IgD-negative memory B cell (primary cell): ENCODE data around the gene MT1H. TPM values are rescaled to one million over a fixed set of nuclear protein-coding genes. Genes with fewer than 3 reads are reported as not detected.
A peak's percentile ranks its signal among the peaks of the same experiment; 100 is the strongest.
"Not testable (repeated sequence)": the region's sequence is repeated elsewhere in the genome, so short reads cannot be mapped to it uniquely, and the experiment has no call there.

ENCODE experiments used
- H3K27ac Mint-ChIP-seq, 3 donors: one replicate each; pipeline ENCODE4 v1.8.0; 2020 to 2022; ENCODE audit warnings: mild to moderate bottlenecking in 3 of 3, mixed read lengths in 3 of 3, moderate library complexity in 1 of 3
- H3K27me3 Mint-ChIP-seq: one replicate; pipeline ENCODE4 v1.8.0; 2021; ENCODE audit warnings: mixed read lengths
- H3K36me3 Mint-ChIP-seq: one replicate; pipeline ENCODE4 v1.8.0; 2020; ENCODE audit warnings: mild to moderate bottlenecking, mixed read lengths
- H3K4me1 Mint-ChIP-seq, 3 donors: one replicate each; pipeline ENCODE4 v1.8.0; 2020 to 2022; ENCODE audit warnings: mixed read lengths in 3 of 3, mild to moderate bottlenecking in 1 of 3
- H3K4me3 Mint-ChIP-seq, 4 donors: one replicate each; pipeline ENCODE4 v1.8.0; 2020 to 2022; ENCODE audit warnings: mild to moderate bottlenecking in 4 of 4, mixed read lengths in 4 of 4, moderate library complexity in 3 of 4
- H3K9me3 Mint-ChIP-seq, 3 donors: one replicate each; pipeline ENCODE4 v1.8.0; 2020 to 2021; ENCODE audit warnings: mixed read lengths in 3 of 3, mild to moderate bottlenecking in 1 of 3
- polyA plus RNA-seq: library from polyadenylated mRNA; unstranded; fragments of 300-500 nt; fragmentation: Illumina TruSeq; gene quantifications from one replicate; pipeline ENCODE4 v1.2.3, GENCODE V29; 2021

MT1H gene
- polyA plus RNA-seq, 1 donor from 2014 or later, result not detected

DNA sequence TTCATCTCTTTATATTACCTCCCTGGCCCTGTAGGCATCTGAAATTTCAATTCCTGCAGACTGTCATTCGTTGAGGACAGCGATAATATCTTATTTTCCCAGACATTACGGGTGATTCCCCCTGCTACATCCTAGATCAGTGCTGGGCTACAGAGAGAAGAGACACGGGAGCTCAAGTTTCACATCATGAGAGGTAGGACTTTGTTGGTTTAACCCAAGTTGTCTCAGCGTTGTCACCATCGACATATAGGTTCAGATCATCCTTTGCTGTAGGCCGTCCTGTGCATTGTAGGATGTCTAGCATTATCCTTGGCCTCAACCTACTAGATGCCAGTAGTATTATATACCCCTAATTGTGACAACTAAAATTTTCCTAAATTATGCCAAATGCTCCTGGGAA is 31.9 kb downstream of the MT1H start:
- no peaks in the 10 kb centered on the region for H3K27me3 Mint-ChIP-seq
- no peak overlapping the region for H3K27ac Mint-ChIP-seq
- H3K4me1 Mint-ChIP-seq, result peaks cover 0 to 5% (median 4%) of the 10 kb centered on the region in 3 donors
- peak overlapping the region in 1 of 4 donors; percentile 44 for H3K4me3 Mint-ChIP-seq
- H3K9me3 Mint-ChIP-seq, result peaks cover 0 to 3% (median 2%) of the 10 kb centered on the region in 3 donors
- no peaks in the 10 kb centered on the region for H3K36me3 Mint-ChIP-seq

- H3K4me1 Mint-ChIP-seq, result peaks cover 0 to 5% (median 4%) of the 10 kb centered on the region in 3 donors
- no peak overlapping the region for H3K27ac Mint-ChIP-seq
- H3K4me3 Mint-ChIP-seq, result no peak overlapping the region
- H3K36me3 Mint-ChIP-seq, result no peaks in the 10 kb centered on the region
- peaks cover 0 to 2% (median 0%) of the 10 kb centered on the region in 3 donors for H3K9me3 Mint-ChIP-seq
- H3K27me3 Mint-ChIP-seq, result no peaks in the 10 kb centered on the region
Measured at GRCh38 chr16:56702836-56703235, 33.2 kb downstream of the MT1H start.

DNA sequence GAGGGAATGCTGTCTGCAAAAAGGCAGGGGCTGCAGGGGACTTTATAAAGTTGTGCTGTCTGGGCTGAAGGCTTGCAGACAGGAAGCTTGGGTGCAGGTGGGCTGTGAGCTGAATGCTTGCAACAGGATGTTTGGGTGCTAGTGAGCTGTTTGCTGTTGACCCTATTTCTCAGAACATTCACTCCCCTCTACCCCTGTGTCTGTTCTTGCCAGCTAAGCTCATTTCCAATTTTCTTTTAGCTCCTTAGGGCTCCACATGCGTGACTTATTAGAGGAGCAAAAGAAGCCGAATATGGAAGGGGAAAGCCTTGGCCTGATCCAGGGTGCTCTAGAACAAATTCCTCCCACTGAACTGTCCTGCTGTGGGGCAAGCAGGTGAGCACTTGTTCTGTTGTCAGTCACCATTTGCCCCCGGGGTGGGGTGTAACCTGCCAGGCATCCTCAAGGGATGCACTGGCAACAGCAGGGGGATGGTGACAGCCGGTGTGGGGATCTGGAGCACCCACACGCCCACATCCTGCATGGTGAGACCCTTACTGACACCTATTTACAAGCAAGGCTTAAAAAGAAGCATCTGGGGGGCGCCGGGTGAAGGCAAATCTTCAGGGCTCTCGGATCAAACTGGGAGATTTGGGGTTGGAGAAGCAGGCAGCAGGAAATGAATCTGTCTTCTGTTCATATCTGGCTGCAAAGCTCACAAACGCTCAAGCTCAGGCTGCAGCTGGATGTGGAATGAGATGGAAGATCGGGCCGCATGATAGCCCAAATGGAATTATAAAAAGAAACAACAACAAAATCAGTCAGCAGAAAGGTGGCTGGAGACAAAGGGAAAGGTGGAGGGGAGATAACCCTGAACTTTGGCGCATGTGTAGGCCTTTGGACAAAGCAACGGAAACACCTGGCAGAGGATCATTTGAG is 39.2 kb downstream of the MT1H start:
- H3K27ac Mint-ChIP-seq, result no peak overlapping the region
- peak overlapping the region in 1 of 4 donors; percentile 6 for H3K4me3 Mint-ChIP-seq
- H3K27me3 Mint-ChIP-seq, result peaks cover 6% of the 10 kb centered on the region
- H3K4me1 Mint-ChIP-seq, result no peaks in the 10 kb centered on the region
- no peaks in the 10 kb centered on the region for H3K9me3 Mint-ChIP-seq
- H3K36me3 Mint-ChIP-seq, result no peaks in the 10 kb centered on the region

DNA sequence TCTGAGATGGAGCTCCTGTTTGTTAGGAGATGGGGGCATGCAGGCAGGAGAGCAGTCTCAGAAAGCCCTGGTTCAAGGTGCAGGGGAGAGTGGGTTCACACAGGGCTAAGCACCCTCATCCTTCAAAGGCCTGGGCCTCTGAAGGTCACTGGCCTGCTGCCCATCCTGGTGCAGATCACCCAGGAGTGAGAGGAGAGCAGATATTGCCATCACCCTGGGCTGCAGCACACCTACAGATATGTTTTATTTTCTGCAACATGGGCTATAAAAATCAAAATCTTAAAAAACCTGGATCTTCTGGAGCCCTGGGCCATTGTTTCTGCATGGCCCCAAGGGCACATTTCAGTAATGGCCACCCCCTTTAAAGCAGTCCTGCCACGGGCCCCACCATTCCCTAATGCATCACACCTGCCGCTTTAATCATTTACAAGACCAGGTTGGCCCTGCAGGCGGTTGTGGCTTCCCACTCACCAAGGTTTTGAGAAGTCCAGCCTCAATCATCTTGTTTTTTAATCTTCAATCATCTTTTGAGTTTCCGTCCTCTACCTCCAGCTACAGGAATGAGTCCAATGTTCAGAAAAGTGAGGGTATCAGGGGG is 39.9 kb downstream of the MT1H start:
- H3K27ac Mint-ChIP-seq, result no peak overlapping the region
- H3K4me1 Mint-ChIP-seq, result no peaks in the 10 kb centered on the region
- no peaks in the 10 kb centered on the region for H3K36me3 Mint-ChIP-seq
- H3K9me3 Mint-ChIP-seq, result no peaks in the 10 kb centered on the region
- peaks cover 8% of the 10 kb centered on the region for H3K27me3 Mint-ChIP-seq
- H3K4me3 Mint-ChIP-seq, result no peak overlapping the region

GRCh38 chr16:56710181-56710737 is 40.6 kb downstream of the MT1H start:
- Mint-ChIP-seq H3K4me1 (no peaks in the 10 kb centered on the region), H3K27me3 (peaks cover 9% of the 10 kb centered on the region), H3K4me3 (no peak overlapping the region), H3K9me3 (no peaks in the 10 kb centered on the region), H3K27ac (no peak overlapping the region), H3K36me3 (no peaks in the 10 kb centered on the region)

GRCh38 chr16:56711862-56712261 is 42.2 kb downstream of the MT1H start:
- Mint-ChIP-seq H3K27me3 (peaks cover 9% of the 10 kb centered on the region), H3K9me3 (no peaks in the 10 kb centered on the region), H3K27ac (no peak overlapping the region), H3K4me3 (no peak overlapping the region), H3K36me3 (no peaks in the 10 kb centered on the region), H3K4me1 (no peaks in the 10 kb centered on the region)

- no peak overlapping the region for H3K4me3 Mint-ChIP-seq
- H3K27ac Mint-ChIP-seq, result no peak overlapping the region
Measured at GRCh38 chr16:56713794-56714193, 44.2 kb downstream of the MT1H start.

GRCh38 chr16:56715126-56715525 is 45.5 kb downstream of the MT1H start:
- no peak overlapping the region for H3K4me3 Mint-ChIP-seq
- H3K27ac Mint-ChIP-seq, result no peak overlapping the region
- no peaks in the 10 kb centered on the region for H3K4me1 Mint-ChIP-seq
- no peaks in the 10 kb centered on the region for H3K36me3 Mint-ChIP-seq
- H3K9me3 Mint-ChIP-seq, result no peaks in the 10 kb centered on the region
- H3K27me3 Mint-ChIP-seq, result peaks cover 9% of the 10 kb centered on the region

More at GRCh38 chr16:56713794-56714193, 44.2 kb downstream of the MT1H start:
- Mint-ChIP-seq H3K36me3 (no peaks in the 10 kb centered on the region), H3K4me1 (no peaks in the 10 kb centered on the region), H3K9me3 (no peaks in the 10 kb centered on the region), H3K27me3 (peaks cover 9% of the 10 kb centered on the region)

- H3K27me3 Mint-ChIP-seq, result peaks cover 6% of the 10 kb centered on the region
- H3K4me3 Mint-ChIP-seq, result no peak overlapping the region
- H3K27ac Mint-ChIP-seq, result no peak overlapping the region
- no peaks in the 10 kb centered on the region for H3K9me3 Mint-ChIP-seq
- no peaks in the 10 kb centered on the region for H3K36me3 Mint-ChIP-seq
- no peaks in the 10 kb centered on the region for H3K4me1 Mint-ChIP-seq
Measured at GRCh38 chr16:56716761-56717160, 47.1 kb downstream of the MT1H start.

GRCh38 chr16:56717532-56717931 is 47.9 kb downstream of the MT1H start:
- not testable (repeated sequence) for H3K27me3 Mint-ChIP-seq, H3K9me3 Mint-ChIP-seq, H3K4me1 Mint-ChIP-seq, H3K36me3 Mint-ChIP-seq, H3K4me3 Mint-ChIP-seq, H3K27ac Mint-ChIP-seq

Other genes starting within 250 kb of the MT1H start
- gene AMFR, start 244.3 kb upstream of the MT1H start, polyA plus RNA-seq, result 58.7 TPM
- 57.2 TPM for gene NUDT21, start 218.5 kb upstream of the MT1H start, polyA plus RNA-seq
- gene OGFOD1, start 218.3 kb upstream of the MT1H start, polyA plus RNA-seq, result 65.8 TPM
- 18.2 TPM for gene BBS2, start 149.8 kb upstream of the MT1H start, polyA plus RNA-seq
- not detected for gene MT4, start 104.7 kb upstream of the MT1H start, polyA plus RNA-seq
- not detected for gene MT3, start 80.3 kb upstream of the MT1H start, polyA plus RNA-seq
- 40.8 TPM for gene MT2A, start 61.2 kb upstream of the MT1H start, polyA plus RNA-seq
- gene MT1E, start 44.0 kb upstream of the MT1H start, polyA plus RNA-seq, result 0.49 TPM
- not detected for gene MT1M, start 37.2 kb upstream of the MT1H start, polyA plus RNA-seq
- not detected for gene MT1A, start 31.1 kb upstream of the MT1H start, polyA plus RNA-seq
- not detected for gene MT1B, start 17.9 kb upstream of the MT1H start, polyA plus RNA-seq
- 9.7 TPM for gene MT1F, start 11.9 kb upstream of the MT1H start, polyA plus RNA-seq
- not detected for gene MT1G, start 1.7 kb upstream of the MT1H start, polyA plus RNA-seq
- 14.2 TPM for gene MT1X, start 12.7 kb downstream of the MT1H start, polyA plus RNA-seq
- 60.6 TPM for gene NUP93, start 60.3 kb downstream of the MT1H start, polyA plus RNA-seq
- gene SLC12A3, start 195.4 kb downstream of the MT1H start, polyA plus RNA-seq, result 1.6 TPM